Ishikawa (cell line): ENCODE data around the gene PELI2.

Experiments used
- CEBPB ChIP-seq: IDR thresholded peaks from 2 replicates; pipeline ENCODE4 v1.6.1; 2012
- EGR1 ChIP-seq: IDR thresholded peaks from 2 replicates; pipeline ENCODE4 v1.6.1; 2012
- EP300 ChIP-seq: IDR thresholded peaks from 2 replicates; pipeline ENCODE4 v1.6.1; 2012; ENCODE audit warnings: borderline replicate concordance
- MAX ChIP-seq: IDR thresholded peaks from 2 replicates; pipeline ENCODE4 v1.6.1; 2012
- RAD21 ChIP-seq: IDR thresholded peaks from 2 replicates; pipeline ENCODE4 v1.6.1; 2012; ENCODE audit warnings: low read depth
- REST ChIP-seq: IDR thresholded peaks from 2 replicates; pipeline ENCODE4 v1.6.1; 2012; ENCODE audit warnings: low read depth, mild to moderate bottlenecking
- TAF1 ChIP-seq: IDR thresholded peaks from 2 replicates; pipeline ENCODE4 v1.6.1; 2012; ENCODE audit warnings: low read depth, mild to moderate bottlenecking
- TEAD4 ChIP-seq: IDR thresholded peaks from 2 replicates; pipeline ENCODE4 v1.6.1; 2012

- TF ChIP-seq TEAD4 (no peak), CEBPB (no peak), EGR1 (no peak), MAX (no peak), RAD21 (no peak), TAF1 (no peak), EP300 (no peak), REST (no peak)
Measured at GRCh38 chr14:56290195-56290594, 172.0 kb downstream of the PELI2 start.
